HG03432 (cell line): ENCODE data around the gene UXS1.
"Not testable (repeated sequence)": the region's sequence is repeated elsewhere in the genome, so short reads cannot be mapped to it uniquely, and the experiment has no call there.

Experiments
- ATAC-seq: cut with Tn5 transposase; IDR thresholded peaks from one replicate; pipeline ENCODE4 v1.9.1; 2021; ENCODE audit warnings: mild to moderate bottlenecking, moderate library complexity; ENCODE audit not compliant: unreplicated experiment

UXS1 gene

DNA sequence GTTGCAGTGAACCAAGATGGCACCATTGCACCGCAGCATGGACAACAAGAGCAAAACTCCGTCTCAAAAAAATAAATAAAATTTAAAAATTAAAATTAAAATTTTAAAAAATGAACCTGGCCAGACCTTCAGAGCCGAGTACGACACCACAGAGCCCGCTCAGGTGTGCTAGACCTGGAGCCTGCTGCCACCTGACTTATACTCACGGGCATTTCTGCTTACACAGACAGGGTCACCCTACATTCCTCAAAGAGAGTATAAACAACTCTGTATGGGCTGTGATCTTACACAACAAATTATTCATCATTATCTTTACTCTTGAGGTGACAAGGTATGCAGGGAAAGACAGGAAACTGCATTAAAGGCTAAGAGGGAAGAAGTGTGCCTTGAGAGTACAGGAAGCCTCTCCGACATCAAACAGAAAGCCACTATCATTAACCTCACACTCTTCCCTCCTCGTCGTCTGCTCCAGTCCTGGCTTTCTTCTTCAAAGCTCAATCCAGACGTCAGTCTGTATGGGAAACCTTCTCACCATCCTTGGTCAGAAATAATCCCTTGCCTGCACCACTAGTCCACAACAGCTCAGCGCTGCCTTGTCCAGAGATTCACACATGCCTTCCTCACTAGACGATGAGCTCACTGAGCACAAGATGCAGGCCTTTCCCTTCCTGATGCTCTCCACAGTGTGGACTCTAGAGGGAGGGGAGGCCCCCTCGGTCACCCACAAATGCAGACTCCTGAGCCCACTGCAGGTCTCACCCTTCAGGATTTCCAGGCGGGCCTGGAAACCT is 56.2 kb downstream of the UXS1 start:
- no peak for ATAC-seq

DNA sequence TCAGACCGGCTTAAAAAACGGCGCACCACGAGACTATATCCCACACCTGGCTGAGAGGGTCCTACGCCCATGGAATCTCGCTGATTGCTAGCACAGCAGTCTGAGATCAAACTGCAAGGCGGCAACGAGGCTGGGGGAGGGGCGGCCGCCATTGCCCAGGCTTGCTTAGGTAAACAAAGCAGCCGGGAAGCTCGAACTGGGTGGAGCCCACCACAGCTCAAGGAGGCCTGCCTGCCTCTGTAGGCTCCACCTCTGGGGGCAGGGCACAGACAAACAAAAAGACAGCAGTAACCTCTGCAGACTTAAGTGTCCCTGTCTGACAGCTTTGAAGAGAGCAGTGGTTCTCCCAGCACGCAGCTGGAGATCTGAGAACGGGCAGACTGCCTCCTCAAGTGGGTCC is 62.9 kb downstream of the UXS1 start:
- ATAC-seq = not testable (repeated sequence)

DNA sequence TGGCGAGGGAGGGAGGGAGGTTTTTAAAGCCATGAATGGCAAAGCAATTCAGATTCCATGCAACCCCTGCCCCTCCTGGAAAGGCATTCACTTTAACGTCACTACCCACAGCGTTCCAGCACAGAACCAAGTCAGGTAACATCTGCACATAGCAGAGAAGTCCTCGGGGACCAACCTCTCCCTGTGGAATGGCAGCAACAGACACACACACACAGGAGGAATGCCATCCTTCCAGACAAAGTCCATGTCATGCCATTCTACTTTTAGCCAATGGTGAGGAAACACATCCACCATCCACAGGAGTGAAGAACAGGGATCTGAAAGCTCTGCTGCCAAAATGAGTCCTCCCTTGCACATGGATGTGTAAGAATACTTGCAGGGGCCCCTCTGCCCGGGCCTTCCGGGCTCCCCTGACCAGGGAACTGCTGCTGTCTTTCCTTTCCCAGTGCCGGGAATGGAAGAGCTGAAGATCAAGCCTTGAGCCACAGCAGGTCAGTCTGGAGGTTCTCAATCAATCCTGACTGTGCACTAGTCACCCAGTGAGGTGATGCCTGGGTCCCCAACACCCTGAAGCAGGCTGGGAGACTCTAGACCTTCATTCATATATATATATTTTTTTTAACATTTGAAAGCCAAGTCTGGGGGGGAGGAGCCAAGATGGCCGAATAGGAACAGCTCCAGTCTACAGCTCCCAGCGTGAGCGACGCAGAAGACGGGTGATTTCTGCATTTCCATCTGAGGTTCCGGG is 63.7 kb downstream of the UXS1 start:
- no peak for ATAC-seq

DNA sequence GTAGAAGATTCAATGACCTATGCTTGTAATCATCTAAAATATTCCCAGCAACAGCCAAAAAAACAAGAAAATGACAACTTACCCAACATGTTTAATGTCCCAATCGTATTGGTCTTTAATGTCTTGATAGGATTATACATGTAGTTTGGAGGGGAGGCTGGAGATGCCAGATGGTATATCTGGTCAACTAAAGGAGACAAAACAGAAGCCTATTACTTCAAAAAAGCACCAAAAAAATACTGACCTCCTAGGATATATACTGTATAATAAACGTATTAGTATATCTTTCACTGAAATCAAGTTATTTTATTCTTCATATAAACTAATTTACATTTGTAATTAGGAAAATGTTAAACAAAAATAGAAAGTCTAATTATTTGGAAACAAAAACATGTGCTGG is 64.5 kb downstream of the UXS1 start:
- no peak for ATAC-seq

DNA sequence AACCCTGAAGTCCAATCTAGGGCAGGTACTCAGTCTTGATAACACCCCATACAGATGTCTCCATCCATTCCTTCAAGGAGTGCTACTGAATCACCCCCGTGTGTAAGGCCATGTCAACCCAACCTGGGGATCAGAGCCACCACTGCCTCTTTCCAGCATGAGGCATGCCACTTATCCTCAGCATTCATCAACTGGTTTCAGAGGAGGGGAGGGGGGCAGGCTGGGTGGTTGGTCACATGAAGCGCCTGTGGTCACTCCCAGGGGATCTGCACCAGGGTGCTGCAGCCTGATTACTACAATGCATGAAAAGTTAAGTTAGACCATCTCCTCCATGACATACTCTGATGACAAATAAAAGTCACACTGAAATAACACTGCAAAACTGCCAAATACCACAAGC is 65.0 kb downstream of the UXS1 start:
- no peak for ATAC-seq

DNA sequence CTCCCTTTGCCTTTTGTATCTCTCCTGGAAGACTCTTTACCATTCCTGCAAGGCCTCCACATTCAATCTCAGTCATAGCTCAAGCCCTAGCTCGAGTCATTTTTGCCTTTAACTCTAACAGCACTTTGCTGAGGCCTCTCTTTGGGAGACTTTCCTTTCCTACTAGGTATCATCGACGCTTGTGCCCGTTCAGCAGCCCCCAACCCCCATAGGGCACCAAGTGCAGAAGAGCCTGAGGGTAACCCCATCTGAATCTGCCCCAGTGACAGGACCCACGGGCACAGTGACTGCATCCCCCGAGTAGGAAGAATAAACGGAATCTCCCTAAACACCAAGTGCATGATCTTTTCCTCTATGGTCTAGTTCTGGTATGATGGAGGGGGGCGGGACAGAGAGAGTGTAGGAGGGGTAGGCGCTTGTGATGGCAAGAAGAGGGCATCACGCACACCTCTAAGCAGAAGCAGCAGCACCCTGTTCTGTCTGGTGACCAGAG is 66.3 kb downstream of the UXS1 start:
- no peak for ATAC-seq

DNA sequence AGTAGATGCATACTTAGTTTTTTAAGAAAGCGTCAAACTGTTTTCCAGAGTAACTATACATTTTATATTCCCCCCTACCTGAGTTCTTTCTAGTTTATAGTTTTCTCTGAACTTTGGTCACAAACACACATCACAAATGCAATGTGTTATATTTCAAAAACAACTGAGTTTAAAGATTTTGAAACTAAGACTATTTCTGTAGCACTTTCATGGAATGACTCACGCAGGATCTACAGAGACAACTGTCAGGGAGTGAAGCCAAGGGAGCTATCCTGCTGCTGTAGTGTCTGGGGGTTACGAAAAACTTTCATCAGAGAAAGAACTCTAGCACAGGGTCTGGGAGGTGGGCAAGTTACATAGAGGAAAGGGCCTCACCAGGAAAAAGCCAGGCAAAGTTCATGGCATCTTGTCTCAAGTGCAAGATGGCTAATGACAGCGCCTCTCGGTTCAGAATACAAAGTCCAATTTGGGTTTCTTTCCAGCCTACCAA is 66.8 kb downstream of the UXS1 start:
- no peak for ATAC-seq

DNA sequence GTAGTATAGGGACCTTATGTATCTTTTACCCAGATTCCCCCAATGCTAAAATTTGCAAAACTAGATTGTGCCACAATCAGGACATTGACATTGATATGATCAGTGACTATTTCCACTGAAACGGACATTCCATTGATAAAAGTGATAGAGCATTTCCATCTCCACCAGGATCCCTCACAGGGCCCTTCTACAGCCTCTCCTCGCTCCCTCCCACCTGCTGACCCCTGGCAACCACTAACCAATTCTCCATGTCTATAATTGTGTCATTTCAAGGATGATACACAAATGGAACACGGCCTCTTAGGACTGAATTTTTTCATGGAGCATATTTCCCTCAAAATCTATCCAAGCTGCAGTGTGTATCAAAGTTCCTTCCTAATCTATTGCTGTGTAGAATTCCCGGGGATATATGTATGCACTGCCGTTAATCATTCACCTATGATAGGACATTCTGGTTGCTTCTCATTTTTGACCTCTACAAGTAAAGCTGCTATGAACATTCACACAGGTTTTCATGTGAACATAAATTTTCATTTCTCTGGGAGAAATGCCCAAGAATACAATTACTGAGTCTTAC is 67.3 kb downstream of the UXS1 start:
- ATAC-seq = no peak

DNA sequence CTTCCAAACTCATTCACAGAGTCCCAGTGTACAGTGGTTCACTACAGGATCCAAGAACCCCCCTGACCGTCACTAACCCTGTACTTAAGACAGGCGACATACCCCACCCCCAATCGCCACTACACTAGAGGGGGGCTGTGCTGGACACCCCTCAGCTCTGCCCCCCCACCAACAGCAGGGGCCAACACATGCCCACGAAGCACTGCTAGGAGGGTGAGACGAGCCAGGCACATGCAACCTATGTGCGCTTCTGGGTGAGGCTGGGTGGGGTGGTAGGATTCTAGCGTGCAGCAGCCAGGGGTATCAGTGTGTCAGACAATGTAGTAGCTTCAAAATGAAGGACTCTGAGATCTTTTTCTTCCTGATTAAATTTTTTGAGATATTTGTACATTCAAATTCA is 67.8 kb downstream of the UXS1 start:
- ATAC-seq = no peak

DNA sequence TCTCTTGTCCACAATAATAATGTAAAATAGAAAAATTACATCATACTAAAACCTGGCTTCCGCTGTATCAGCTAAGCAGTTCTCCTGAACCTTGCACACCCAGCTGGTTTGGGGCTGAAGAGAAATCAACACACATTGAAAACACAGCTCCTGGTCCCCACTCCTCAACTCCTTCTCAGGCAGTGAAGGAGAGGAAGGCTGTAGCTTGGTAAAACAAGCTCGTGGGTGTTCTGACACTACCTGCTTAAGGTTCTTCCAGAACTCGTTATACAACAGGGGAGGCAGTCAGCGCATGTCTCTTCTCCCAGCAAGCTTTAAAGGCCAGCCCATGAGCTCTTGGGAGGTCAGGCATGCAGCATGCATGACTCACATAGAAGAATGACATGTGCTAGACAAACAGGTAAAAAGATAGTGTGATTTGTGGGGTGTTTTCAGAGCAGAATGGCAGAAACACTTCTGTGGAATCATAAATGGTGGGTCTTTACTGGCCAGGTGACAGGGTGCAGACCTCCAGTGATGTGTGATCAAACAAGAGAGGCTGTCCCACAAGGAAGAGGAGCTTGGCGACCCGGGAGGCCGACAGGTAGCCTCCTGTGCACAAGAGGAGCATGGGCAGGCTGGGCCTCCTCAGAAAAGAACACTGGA is 69.1 kb downstream of the UXS1 start:
- no peak for ATAC-seq

DNA sequence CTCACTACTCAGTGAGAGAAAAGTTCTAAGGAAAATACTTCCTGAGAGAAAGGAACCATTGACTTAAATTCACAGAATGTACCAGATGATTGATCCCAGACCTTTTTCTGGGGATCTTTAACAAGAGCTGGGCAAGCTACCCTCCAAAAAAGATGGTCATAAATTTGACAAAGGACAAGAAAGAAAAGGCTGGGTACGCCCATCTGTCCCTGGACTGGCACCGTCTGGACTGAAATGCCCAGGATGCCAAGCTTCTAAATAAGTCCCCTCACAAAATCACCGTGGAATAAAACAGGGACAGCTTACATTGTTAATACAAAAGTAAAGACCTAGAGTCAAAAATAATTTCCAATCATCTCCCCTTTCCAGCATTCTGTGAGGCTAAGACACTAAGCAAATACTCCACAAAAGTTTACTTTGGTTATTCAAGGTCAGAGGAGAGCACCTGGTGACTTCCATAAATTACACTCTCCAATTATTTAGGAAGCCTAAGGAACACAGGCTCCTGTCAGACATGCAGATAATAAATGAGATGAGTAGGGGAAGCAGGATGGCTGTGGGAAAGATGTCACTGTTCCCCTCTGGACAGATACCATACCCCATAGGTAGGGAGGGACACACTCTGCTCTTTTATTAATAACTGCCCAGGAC is 69.9 kb downstream of the UXS1 start:
- ATAC-seq = no peak

DNA sequence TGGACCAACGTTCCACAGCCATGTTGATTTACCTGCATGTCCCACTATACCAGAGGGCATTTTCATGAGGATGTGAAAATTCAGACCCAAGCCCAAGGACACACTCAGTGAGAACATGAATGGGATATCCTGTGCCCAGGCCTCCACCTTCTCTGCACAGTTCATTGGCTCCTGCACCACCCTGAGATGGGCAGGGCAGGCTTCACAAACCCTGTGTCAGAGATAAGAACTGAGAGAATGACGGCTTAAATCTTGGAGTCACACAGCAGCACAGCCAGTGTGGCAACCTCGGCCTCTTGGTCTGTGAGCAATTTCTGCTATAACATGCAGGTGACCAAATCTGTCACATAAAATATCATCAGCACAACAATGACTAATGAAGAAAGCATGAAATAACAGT is 71.9 kb downstream of the UXS1 start:
- no peak for ATAC-seq

DNA sequence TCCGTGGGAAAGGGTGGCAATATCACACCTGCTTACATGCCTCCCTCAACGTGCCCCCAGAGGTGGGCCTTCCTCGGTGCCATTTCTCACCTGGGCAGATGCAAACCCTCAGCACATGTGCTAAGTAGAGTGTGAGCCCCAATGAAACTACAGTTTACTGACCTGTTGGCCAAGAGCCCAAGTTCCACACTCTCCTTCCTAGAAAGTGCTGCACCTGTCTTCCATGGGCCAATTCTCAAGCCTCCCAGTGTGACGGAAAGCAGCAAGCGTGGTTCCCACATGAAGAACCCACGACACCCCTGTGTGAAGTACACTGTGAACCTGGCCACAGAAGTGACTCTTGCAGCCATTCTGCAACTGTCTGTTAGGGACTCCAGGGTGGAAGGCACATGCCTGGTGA is 73.7 kb downstream of the UXS1 start:
- no peak for ATAC-seq

DNA sequence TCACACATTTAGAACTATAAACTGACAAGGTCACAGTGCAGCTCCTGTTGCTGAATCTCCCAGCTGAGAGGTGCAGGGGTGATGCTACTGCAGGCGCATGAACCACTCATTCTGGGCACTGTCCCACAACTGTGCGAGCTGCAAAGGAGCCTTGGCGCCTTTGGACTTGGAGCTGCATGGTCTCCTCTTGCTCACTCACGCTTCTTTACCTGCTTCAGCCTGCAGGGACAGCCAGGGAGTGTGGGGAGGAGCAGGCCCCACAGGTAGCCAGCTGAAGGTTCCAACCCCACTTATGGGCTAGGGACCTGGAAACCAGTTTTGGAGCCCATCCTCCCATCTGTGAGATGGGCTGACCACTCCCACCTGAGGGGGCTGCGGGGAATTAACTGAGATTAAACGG is 75.0 kb downstream of the UXS1 start:
- no peak for ATAC-seq

DNA sequence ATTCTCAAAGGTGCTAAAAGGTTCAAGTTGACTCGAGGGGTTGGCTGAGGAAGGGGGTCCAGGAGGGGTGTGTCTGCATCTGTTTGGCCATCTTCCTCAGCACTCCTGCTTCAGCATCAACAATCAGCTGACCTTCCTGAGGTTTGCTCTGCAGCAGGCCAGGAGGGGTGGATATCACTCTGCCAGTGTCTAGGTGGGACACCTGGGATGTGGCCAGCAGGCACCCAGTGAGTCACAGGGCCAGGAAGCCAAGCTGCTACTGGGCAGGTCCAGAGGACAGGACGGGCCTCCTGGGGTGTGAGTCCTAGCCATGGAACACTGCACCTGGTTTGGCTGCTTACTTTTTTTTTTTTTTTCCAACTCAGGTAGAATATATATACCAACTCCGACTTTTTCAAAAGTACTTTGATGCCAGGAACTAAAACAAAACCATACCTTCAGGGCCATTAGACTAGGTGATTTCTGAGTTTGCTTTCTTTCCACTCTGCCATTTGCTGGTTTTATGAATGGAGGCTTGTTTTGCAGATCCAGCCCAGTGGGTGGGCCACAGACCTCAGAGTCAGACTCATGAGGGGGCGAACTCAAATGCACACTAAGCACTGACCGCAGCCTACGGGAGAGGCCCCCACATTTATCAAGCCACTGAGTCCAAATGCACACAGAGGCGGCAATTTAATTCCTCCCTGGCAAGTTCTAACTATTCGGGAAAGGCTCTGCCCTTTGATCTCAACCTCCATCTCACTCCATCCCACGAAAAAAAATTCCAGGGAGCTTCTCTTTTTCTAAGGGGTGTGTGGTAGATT is 76.0 kb downstream of the UXS1 start:
- ATAC-seq = no peak

DNA sequence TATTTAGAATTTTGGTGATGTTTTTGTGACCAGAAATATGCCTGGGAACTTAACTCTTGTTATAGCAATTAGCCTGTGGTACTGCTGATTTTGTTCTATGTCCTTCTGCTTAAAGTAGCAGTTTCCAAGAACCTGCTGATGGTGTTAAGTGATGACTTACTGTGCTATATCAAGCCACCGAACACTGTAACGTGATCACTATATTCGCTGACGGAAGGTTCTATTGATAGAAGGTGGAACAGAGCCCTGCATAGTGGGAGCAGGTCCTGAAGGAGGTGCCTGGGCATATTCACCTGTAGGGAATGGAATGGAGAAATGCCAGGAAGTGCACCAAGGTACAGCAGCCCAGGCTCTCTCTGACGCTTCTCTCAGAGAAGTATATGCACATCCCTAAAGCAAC is 76.8 kb downstream of the UXS1 start:
- no peak for ATAC-seq

DNA sequence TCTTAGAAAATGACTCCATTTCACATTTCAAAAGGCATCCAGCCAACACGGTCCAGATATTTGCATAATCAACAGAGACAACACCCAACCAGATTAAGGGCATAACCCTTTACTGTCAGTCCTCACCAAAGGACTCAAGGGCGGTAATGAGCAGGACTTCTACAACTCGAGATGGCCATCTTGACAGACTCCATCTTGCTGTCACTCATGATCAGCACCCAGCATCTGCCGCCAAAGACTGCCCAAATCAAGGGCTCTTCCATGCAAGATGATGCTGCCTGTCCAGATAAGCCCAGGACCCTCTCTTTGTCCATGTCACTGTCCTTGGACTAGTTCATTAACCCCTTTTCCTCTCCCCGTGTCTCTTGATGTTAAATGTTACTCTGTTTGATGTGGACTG is 77.9 kb downstream of the UXS1 start:
- ATAC-seq = no peak

DNA sequence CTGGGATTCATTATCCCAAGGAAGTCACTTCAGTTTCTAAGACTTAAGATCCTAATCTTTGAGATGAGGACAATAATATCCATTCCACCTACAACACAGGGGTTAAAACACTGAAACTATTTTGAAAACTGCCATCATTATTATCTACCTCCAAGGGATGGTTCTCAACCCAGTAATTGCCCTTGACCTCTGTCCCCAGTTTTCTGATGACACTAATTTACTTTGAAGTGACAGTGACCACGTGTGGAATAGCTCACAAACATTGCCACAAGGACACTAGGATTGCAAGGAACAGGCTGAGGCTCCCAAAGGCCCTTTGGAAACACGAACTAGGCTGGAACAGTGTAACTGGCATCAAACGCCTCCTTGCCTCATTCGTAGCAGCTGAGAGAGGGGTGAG is 78.4 kb downstream of the UXS1 start:
- no peak for ATAC-seq

DNA sequence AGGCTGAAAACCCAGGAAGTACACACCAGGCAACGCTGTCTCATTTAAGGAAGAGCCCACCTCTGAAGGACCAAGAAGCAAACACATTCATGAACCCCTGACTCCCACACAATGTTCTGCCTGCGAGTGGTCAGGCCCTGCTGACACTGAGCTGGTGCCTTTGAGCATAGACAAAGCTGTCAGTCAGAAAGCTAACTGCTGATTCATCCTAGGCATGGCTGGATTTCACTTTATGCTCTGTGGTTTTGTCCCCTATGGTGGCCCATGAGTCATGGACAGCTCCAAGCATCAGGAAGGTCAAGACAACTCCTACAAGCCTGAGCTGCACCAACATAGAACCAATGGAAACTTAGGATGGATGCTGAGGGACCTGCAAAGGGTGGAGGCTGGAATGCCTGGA is 78.9 kb downstream of the UXS1 start:
- ATAC-seq = no peak

DNA sequence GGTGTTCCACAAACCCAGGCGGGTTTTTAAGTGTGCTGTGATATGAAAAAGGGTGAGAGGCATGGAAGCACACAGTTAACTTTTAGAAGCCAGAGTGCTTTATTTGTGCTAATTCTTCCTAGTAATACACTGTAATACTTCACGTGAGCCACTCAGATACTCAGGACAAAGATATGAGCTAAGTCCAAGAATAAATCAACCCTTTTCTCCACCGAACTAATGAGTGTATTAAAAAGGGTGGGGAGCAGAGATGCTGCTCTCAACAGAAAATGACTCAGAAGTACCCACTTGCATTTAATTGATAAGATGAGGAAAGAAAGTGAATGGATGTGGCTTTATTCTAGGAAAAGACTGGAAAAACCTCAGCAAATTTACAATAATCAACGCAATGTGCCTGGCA is 79.9 kb downstream of the UXS1 start:
- ATAC-seq = no peak
